Natural killer cell (primary cell): Measurements from ENCODE around the gene NPY2R. TPM values are rescaled to one million over a fixed set of nuclear protein-coding genes. Genes with fewer than 3 reads are reported as not detected.

Experiments
- total RNA-seq, 4 donors: library from RNA; stranded (reverse); fragments of 120-200 nt in 1 of 4; gene quantifications; one replicate each; pipeline versions ENCODE4 v1.2.3 to v1.2.4, GENCODE V29; 2013 to 2022

Gene NPY2R
- total RNA-seq, 3 donors from 2014 or later (not counting 1 experiment from before 2014, with no cell fraction given) = not detected

Other genes starting within 250 kb of the NPY2R start
- gene MAP9, start 168.3 kb downstream of the NPY2R start, total RNA-seq = 10 to 100 TPM in 2 of 3 donors, 1 to 10 TPM in 1; 9.4 to 17.6 (median 10.6) TPM